SK-N-SH treated with all-trans-retinoic acid at 6 μM for 48 hours (cell line): ENCODE results near the gene ITIH5.

ENCODE experiments used
- ARNTL ChIP-seq: fragments of 450-650 bp; formaldehyde crosslinking; IDR thresholded peaks from 2 replicates; pipeline ENCODE4 v1.5.0; 2020; ENCODE audit warnings: low read depth, mild to moderate bottlenecking, moderate library complexity, borderline replicate concordance
- CSRNP3 ChIP-seq: fragments of 250-450 bp; sonication (Bioruptor Pico); IDR thresholded peaks from 2 replicates; pipeline ENCODE4 v1.5.1; 2021; ENCODE audit warnings: mild to moderate bottlenecking, moderate library complexity
- ESRRG ChIP-seq: fragments of 250-450 bp; sonication (Bioruptor Pico); IDR thresholded peaks from 2 replicates; pipeline ENCODE4 v1.6.1; 2021; ENCODE audit warnings: mild to moderate bottlenecking
- GLIS3 ChIP-seq: fragments of 250-450 bp; sonication (Bioruptor Pico); IDR thresholded peaks from 2 replicates; pipeline ENCODE4 v1.5.0; 2020; ENCODE audit warnings: mild to moderate bottlenecking, moderate library complexity
- OSR1 ChIP-seq: fragments of 250-450 bp; sonication (Bioruptor Pico); IDR thresholded peaks from 2 replicates; pipeline ENCODE4 v1.8.0; 2022; ENCODE audit warnings: moderate library complexity, mild to moderate bottlenecking, inconsistent platforms
- POU6F1 ChIP-seq: fragments of 250-450 bp; sonication (Bioruptor Pico); IDR thresholded peaks from 2 replicates; pipeline ENCODE4 v1.8.0; 2021; ENCODE audit warnings: low read depth, mild to moderate bottlenecking, moderate library complexity, borderline replicate concordance
- PPARA ChIP-seq: fragments of 250-450 bp; sonication (Bioruptor Pico); IDR thresholded peaks from 2 replicates; pipeline ENCODE4 v1.5.0; 2020; ENCODE audit warnings: mild to moderate bottlenecking, borderline replicate concordance
- RARB ChIP-seq: fragments of 250-450 bp; sonication (Bioruptor Pico); IDR thresholded peaks from 2 replicates; pipeline ENCODE4 v1.8.0; 2021; ENCODE audit warnings: mild to moderate bottlenecking, moderate library complexity
- ZFP3 ChIP-seq: fragments of 250-450 bp; sonication (Bioruptor Pico); IDR thresholded peaks from 2 replicates; pipeline ENCODE4 v1.5.0; 2020; ENCODE audit warnings: mild to moderate bottlenecking, moderate library complexity
- ZFP30 ChIP-seq: fragments of 450-650 bp; formaldehyde crosslinking; IDR thresholded peaks from 2 replicates; pipeline ENCODE4 v1.5.0; 2022; ENCODE audit warnings: mild to moderate bottlenecking, moderate library complexity
- ZNF70 ChIP-seq: fragments of 450-650 bp; formaldehyde crosslinking; IDR thresholded peaks from 2 replicates; pipeline ENCODE4 v1.5.0; 2020; ENCODE audit warnings: mild to moderate bottlenecking, moderate library complexity
- TF ChIP-seq, protein P1 (sequence below): fragments of 250-450 bp; sonication (Bioruptor Pico); IDR thresholded peaks from 2 replicates; pipeline ENCODE4 v1.8.0; 2020; ENCODE audit warnings: mild to moderate bottlenecking, moderate library complexity, borderline replicate concordance
- TF ChIP-seq, protein P2 (sequence below): fragments of 250-450 bp; sonication (Bioruptor Pico); IDR thresholded peaks from 2 replicates; pipeline ENCODE4 v1.5.1; 2020; ENCODE audit warnings: low read depth, mild to moderate bottlenecking, moderate library complexity
- TF ChIP-seq, protein P3 (sequence below): fragments of 250-450 bp; sonication (Bioruptor Pico); IDR thresholded peaks from 2 replicates; pipeline ENCODE4 v1.5.0; 2020; ENCODE audit warnings: mild to moderate bottlenecking, moderate library complexity

- TF ChIP-seq ZFP30 (CRISPR knock-in tag) (no peak), CSRNP3 (no peak), RARB (CRISPR knock-in tag) (no peak), ESRRG (CRISPR knock-in tag) (no peak), ARNTL (no peak), ZNF70 (CRISPR knock-in tag) (no peak), ZFP3 (no peak), PPARA (CRISPR knock-in tag) (no peak), GLIS3 (no peak), OSR1 (no peak), POU6F1 (CRISPR knock-in tag) (no peak)
- TF ChIP-seq, protein P1, sequence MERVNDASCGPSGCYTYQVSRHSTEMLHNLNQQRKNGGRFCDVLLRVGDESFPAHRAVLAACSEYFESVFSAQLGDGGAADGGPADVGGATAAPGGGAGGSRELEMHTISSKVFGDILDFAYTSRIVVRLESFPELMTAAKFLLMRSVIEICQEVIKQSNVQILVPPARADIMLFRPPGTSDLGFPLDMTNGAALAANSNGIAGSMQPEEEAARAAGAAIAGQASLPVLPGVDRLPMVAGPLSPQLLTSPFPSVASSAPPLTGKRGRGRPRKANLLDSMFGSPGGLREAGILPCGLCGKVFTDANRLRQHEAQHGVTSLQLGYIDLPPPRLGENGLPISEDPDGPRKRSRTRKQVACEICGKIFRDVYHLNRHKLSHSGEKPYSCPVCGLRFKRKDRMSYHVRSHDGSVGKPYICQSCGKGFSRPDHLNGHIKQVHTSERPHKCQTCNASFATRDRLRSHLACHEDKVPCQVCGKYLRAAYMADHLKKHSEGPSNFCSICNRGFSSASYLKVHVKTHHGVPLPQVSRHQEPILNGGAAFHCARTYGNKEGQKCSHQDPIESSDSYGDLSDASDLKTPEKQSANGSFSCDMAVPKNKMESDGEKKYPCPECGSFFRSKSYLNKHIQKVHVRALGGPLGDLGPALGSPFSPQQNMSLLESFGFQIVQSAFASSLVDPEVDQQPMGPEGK (CRISPR knock-in tag) = no peak
- TF ChIP-seq, protein P2, sequence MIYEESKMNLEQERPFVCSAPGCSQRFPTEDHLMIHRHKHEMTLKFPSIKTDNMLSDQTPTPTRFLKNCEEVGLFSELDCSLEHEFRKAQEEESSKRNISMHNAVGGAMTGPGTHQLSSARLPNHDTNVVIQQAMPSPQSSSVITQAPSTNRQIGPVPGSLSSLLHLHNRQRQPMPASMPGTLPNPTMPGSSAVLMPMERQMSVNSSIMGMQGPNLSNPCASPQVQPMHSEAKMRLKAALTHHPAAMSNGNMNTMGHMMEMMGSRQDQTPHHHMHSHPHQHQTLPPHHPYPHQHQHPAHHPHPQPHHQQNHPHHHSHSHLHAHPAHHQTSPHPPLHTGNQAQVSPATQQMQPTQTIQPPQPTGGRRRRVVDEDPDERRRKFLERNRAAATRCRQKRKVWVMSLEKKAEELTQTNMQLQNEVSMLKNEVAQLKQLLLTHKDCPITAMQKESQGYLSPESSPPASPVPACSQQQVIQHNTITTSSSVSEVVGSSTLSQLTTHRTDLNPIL (CRISPR knock-in tag) = no peak
- TF ChIP-seq, protein P3, sequence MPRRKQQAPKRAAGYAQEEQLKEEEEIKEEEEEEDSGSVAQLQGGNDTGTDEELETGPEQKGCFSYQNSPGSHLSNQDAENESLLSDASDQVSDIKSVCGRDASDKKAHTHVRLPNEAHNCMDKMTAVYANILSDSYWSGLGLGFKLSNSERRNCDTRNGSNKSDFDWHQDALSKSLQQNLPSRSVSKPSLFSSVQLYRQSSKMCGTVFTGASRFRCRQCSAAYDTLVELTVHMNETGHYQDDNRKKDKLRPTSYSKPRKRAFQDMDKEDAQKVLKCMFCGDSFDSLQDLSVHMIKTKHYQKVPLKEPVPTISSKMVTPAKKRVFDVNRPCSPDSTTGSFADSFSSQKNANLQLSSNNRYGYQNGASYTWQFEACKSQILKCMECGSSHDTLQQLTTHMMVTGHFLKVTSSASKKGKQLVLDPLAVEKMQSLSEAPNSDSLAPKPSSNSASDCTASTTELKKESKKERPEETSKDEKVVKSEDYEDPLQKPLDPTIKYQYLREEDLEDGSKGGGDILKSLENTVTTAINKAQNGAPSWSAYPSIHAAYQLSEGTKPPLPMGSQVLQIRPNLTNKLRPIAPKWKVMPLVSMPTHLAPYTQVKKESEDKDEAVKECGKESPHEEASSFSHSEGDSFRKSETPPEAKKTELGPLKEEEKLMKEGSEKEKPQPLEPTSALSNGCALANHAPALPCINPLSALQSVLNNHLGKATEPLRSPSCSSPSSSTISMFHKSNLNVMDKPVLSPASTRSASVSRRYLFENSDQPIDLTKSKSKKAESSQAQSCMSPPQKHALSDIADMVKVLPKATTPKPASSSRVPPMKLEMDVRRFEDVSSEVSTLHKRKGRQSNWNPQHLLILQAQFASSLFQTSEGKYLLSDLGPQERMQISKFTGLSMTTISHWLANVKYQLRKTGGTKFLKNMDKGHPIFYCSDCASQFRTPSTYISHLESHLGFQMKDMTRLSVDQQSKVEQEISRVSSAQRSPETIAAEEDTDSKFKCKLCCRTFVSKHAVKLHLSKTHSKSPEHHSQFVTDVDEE (CRISPR knock-in tag) = no peak
Measured at GRCh38 chr10:7579681-7580080, 87.1 kb downstream of the ITIH5 start.
